ENCODE data around the gene ZNF670. TPM values are rescaled to one million over a fixed set of nuclear protein-coding genes. Genes with fewer than 3 reads are reported as not detected.

ZNF670 gene
- total RNA-seq, 1 experiment from 2014 or later: 20.0 TPM

- Histone ChIP-seq H3K79me2 (ENCODE audit: low read length) (peaks cover 42% of the 10 kb centered on the region), H4K20me1 (ENCODE audit: insufficient read depth, low read depth, low read length) (no peaks in the 10 kb centered on the region), H3K27ac (ENCODE audit: low read length) (no peak overlapping the region), H3K4me3 (ENCODE audit: low read length) (peak overlapping the region; percentile 79), H2AFZ (ENCODE audit: low read length) (peak overlapping the region; percentile 87), H3K9ac (ENCODE audit: low read length) (peak overlapping the region; percentile 86), H3K4me2 (ENCODE audit: low read depth, low read length, poor library complexity, severe bottlenecking) (peak overlapping the region; percentile 80), H3K9me3 (ENCODE audit: low read length) (peaks cover 7% of the 10 kb centered on the region), H3K4me1 (ENCODE audit: low read length) (peaks cover 18% of the 10 kb centered on the region), H3K9me2 (replicated peaks; ENCODE audit: insufficient read depth, low read length) (no peaks in the 10 kb centered on the region), H3K27me3 (ENCODE audit: low read length) (no peaks in the 10 kb centered on the region), H3K36me3 (ENCODE audit: insufficient read depth, low read length) (peaks cover 19% of the 10 kb centered on the region)
- no peak for DNase-seq
Measured at GRCh38 chr1:247079141-247079874, 697 bp upstream of the ZNF670 start.

GRCh38 chr1:247077876-247078257, 744 bp downstream of the ZNF670 start:
- H3K4me1 ChIP-seq (ENCODE audit: low read length): peaks cover 18% of the 10 kb centered on the region
- H4K20me1 ChIP-seq (ENCODE audit: insufficient read depth, low read depth, low read length): no peaks in the 10 kb centered on the region
- no peaks in the 10 kb centered on the region for H3K27me3 ChIP-seq (ENCODE audit: low read length)
- peaks cover 26% of the 10 kb centered on the region for H3K36me3 ChIP-seq (ENCODE audit: insufficient read depth, low read length)
- peak overlapping the region; percentile 12; the same call in 1 of the 2 replicates for H2AFZ ChIP-seq (ENCODE audit: low read length)
- peaks cover 13% of the 10 kb centered on the region for H3K9me3 ChIP-seq (ENCODE audit: low read length)
- peaks cover 56% of the 10 kb centered on the region for H3K79me2 ChIP-seq (ENCODE audit: low read length)
- peak overlapping the region; percentile 86 for H3K9ac ChIP-seq (ENCODE audit: low read length)
- H3K4me2 ChIP-seq (ENCODE audit: low read depth, low read length, poor library complexity, severe bottlenecking): peak overlapping the region; percentile 80
- H3K9me2 ChIP-seq (replicated peaks; ENCODE audit: insufficient read depth, low read length): no peaks in the 10 kb centered on the region
- H3K27ac ChIP-seq (ENCODE audit: low read length): peak overlapping the region; percentile 13; the same call in 1 of the 2 replicates
- H3K4me3 ChIP-seq (ENCODE audit: low read length): peak overlapping the region; percentile 79
- no peak for DNase-seq

GRCh38 chr1:247077213-247077612, 1.4 kb downstream of the ZNF670 start:
- Histone ChIP-seq H3K79me2 (ENCODE audit: low read length) (peaks cover 60% of the 10 kb centered on the region), H3K9me3 (ENCODE audit: low read length) (peaks cover 13% of the 10 kb centered on the region), H3K4me1 (ENCODE audit: low read length) (peaks cover 18% of the 10 kb centered on the region), H3K36me3 (ENCODE audit: insufficient read depth, low read length) (peaks cover 26% of the 10 kb centered on the region), H4K20me1 (ENCODE audit: insufficient read depth, low read depth, low read length) (no peaks in the 10 kb centered on the region), H3K4me3 (ENCODE audit: low read length) (peak overlapping the region; percentile 79), H3K27me3 (ENCODE audit: low read length) (no peaks in the 10 kb centered on the region), H2AFZ (ENCODE audit: low read length) (no peak overlapping the region), H3K9me2 (replicated peaks; ENCODE audit: insufficient read depth, low read length) (no peaks in the 10 kb centered on the region), H3K27ac (ENCODE audit: low read length) (no peak overlapping the region), H3K4me2 (ENCODE audit: low read depth, low read length, poor library complexity, severe bottlenecking) (peak overlapping the region; percentile 80), H3K9ac (ENCODE audit: low read length) (peak overlapping the region; percentile 86)
- no peak for DNase-seq

GRCh38 chr1:247070645-247071044, 8.0 kb downstream of the ZNF670 start:
- no peak for DNase-seq
- Histone ChIP-seq H2AFZ (ENCODE audit: low read length) (no peak overlapping the region), H3K4me1 (ENCODE audit: low read length) (no peaks in the 10 kb centered on the region), H3K27ac (ENCODE audit: low read length) (no peak overlapping the region), H3K27me3 (ENCODE audit: low read length) (no peaks in the 10 kb centered on the region), H3K9ac (ENCODE audit: low read length) (no peak overlapping the region), H3K9me2 (replicated peaks; ENCODE audit: insufficient read depth, low read length) (no peaks in the 10 kb centered on the region), H3K79me2 (ENCODE audit: low read length) (peaks cover 93% of the 10 kb centered on the region), H3K4me3 (ENCODE audit: low read length) (no peak overlapping the region), H3K4me2 (ENCODE audit: low read depth, low read length, poor library complexity, severe bottlenecking) (no peak overlapping the region), H3K36me3 (ENCODE audit: insufficient read depth, low read length) (peaks cover 26% of the 10 kb centered on the region), H3K9me3 (ENCODE audit: low read length) (peaks cover 37% of the 10 kb centered on the region), H4K20me1 (ENCODE audit: insufficient read depth, low read depth, low read length) (no peaks in the 10 kb centered on the region)

- Histone ChIP-seq H3K27ac (ENCODE audit: low read length) (no peak overlapping the region), H3K9ac (ENCODE audit: low read length) (no peak overlapping the region), H3K27me3 (ENCODE audit: low read length) (no peaks in the 10 kb centered on the region), H2AFZ (ENCODE audit: low read length) (no peak overlapping the region), H3K9me2 (replicated peaks; ENCODE audit: insufficient read depth, low read length) (no peaks in the 10 kb centered on the region), H3K4me2 (ENCODE audit: low read depth, low read length, poor library complexity, severe bottlenecking) (no peak overlapping the region), H3K36me3 (ENCODE audit: insufficient read depth, low read length) (peaks cover 9% of the 10 kb centered on the region), H3K79me2 (ENCODE audit: low read length) (peaks cover 95% of the 10 kb centered on the region), H3K4me3 (ENCODE audit: low read length) (no peak overlapping the region), H3K4me1 (ENCODE audit: low read length) (no peaks in the 10 kb centered on the region), H4K20me1 (ENCODE audit: insufficient read depth, low read depth, low read length) (no peaks in the 10 kb centered on the region), H3K9me3 (ENCODE audit: low read length) (peaks cover 36% of the 10 kb centered on the region)
- no peak for DNase-seq
Measured at GRCh38 chr1:247064304-247064703, 14.3 kb downstream of the ZNF670 start.

- peaks cover 54% of the 10 kb centered on the region for H3K9me3 ChIP-seq (ENCODE audit: low read length)
Measured at GRCh38 chr1:247060771-247061170, 17.8 kb downstream of the ZNF670 start.

GRCh38 chr1:247056071-247056470, 22.5 kb downstream of the ZNF670 start:
- DNase-seq: no peak
- H4K20me1 ChIP-seq (ENCODE audit: insufficient read depth, low read depth, low read length): no peaks in the 10 kb centered on the region
- H3K4me2 ChIP-seq (ENCODE audit: low read depth, low read length, poor library complexity, severe bottlenecking): no peak overlapping the region
- H3K4me1 ChIP-seq (ENCODE audit: low read length): no peaks in the 10 kb centered on the region
- no peak overlapping the region for H3K9ac ChIP-seq (ENCODE audit: low read length)
- peaks cover 57% of the 10 kb centered on the region for H3K9me3 ChIP-seq (ENCODE audit: low read length)
- no peak overlapping the region for H3K27ac ChIP-seq (ENCODE audit: low read length)
- H3K36me3 ChIP-seq (ENCODE audit: insufficient read depth, low read length): peaks cover 20% of the 10 kb centered on the region
- H2AFZ ChIP-seq (ENCODE audit: low read length): no peak overlapping the region
- H3K4me3 ChIP-seq (ENCODE audit: low read length): no peak overlapping the region
- no peaks in the 10 kb centered on the region for H3K9me2 ChIP-seq (replicated peaks; ENCODE audit: insufficient read depth, low read length)
- H3K27me3 ChIP-seq (ENCODE audit: low read length): no peaks in the 10 kb centered on the region
- H3K79me2 ChIP-seq (ENCODE audit: low read length): peaks cover 87% of the 10 kb centered on the region

More at GRCh38 chr1:247060771-247061170, 17.8 kb downstream of the ZNF670 start:
- Histone ChIP-seq H3K4me3 (ENCODE audit: low read length) (no peak overlapping the region), H3K27me3 (ENCODE audit: low read length) (no peaks in the 10 kb centered on the region), H3K36me3 (ENCODE audit: insufficient read depth, low read length) (peaks cover 27% of the 10 kb centered on the region), H4K20me1 (ENCODE audit: insufficient read depth, low read depth, low read length) (no peaks in the 10 kb centered on the region), H3K9me2 (replicated peaks; ENCODE audit: insufficient read depth, low read length) (no peaks in the 10 kb centered on the region), H3K27ac (ENCODE audit: low read length) (no peak overlapping the region), H3K79me2 (ENCODE audit: low read length) (peaks cover 94% of the 10 kb centered on the region), H3K4me1 (ENCODE audit: low read length) (no peaks in the 10 kb centered on the region), H3K9ac (ENCODE audit: low read length) (no peak overlapping the region), H2AFZ (ENCODE audit: low read length) (no peak overlapping the region), H3K4me2 (ENCODE audit: low read depth, low read length, poor library complexity, severe bottlenecking) (no peak overlapping the region)
- no peak for DNase-seq

GRCh38 chr1:247054992-247055415, 23.6 kb downstream of the ZNF670 start:
- Histone ChIP-seq H3K9me3 (ENCODE audit: low read length) (peaks cover 60% of the 10 kb centered on the region), H3K79me2 (ENCODE audit: low read length) (peaks cover 80% of the 10 kb centered on the region), H3K4me2 (ENCODE audit: low read depth, low read length, poor library complexity, severe bottlenecking) (no peak overlapping the region)

More at GRCh38 chr1:247054992-247055415, 23.6 kb downstream of the ZNF670 start:
- H2AFZ ChIP-seq (ENCODE audit: low read length): no peak overlapping the region
- H4K20me1 ChIP-seq (ENCODE audit: insufficient read depth, low read depth, low read length): no peaks in the 10 kb centered on the region
- H3K9ac ChIP-seq (ENCODE audit: low read length): no peak overlapping the region
- no peak for DNase-seq
- no peaks in the 10 kb centered on the region for H3K27me3 ChIP-seq (ENCODE audit: low read length)
- H3K27ac ChIP-seq (ENCODE audit: low read length): no peak overlapping the region
- no peaks in the 10 kb centered on the region for H3K9me2 ChIP-seq (replicated peaks; ENCODE audit: insufficient read depth, low read length)
- no peaks in the 10 kb centered on the region for H3K4me1 ChIP-seq (ENCODE audit: low read length)
- H3K36me3 ChIP-seq (ENCODE audit: insufficient read depth, low read length): peaks cover 20% of the 10 kb centered on the region
- no peak overlapping the region for H3K4me3 ChIP-seq (ENCODE audit: low read length)
